Measurements from ENCODE around the gene PADI1.

DNA sequence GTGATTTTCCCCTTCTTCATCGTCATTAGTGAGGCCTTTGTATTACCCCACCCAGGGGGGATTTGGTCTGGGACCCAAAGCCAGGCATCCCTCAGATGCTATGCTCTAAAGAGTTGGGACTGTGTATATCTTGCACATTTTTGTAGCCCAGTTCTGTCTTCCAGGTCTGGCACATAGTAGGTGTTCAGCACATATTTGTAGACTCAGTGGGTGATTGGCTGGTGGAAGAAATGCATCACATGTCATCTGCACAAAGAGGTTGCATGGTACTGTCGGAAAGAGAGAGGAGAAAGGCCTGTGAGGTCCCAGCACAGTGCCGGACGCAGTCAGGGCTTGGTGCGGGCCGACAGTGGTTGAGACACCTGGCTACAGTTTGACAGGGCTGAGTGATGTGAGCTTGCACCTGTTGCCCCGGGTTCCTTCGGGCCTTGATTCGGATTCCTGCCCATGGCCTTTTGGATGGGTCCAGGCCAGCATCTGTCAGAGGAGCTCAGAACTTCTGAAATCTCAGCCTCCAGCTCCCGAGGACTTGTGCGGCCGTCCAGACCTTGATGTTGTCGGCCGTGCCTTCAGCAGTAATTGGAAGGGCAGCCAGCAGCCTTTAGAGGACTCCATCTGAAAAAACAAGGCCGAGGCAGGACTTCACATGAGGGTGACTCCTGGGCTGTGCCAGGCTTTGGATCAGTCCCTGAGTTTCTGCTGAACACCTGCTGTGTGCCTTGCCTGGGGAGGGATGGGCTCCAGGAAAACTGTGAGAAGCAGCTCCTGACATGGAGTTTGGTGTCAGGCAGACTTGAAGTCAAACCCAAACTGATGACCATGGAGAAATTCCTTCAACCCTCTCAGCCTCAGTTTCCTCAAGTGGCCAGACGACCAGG, 40.9 kb upstream of the PADI1 start:
- TF ChIP-seq, protein P1, sequence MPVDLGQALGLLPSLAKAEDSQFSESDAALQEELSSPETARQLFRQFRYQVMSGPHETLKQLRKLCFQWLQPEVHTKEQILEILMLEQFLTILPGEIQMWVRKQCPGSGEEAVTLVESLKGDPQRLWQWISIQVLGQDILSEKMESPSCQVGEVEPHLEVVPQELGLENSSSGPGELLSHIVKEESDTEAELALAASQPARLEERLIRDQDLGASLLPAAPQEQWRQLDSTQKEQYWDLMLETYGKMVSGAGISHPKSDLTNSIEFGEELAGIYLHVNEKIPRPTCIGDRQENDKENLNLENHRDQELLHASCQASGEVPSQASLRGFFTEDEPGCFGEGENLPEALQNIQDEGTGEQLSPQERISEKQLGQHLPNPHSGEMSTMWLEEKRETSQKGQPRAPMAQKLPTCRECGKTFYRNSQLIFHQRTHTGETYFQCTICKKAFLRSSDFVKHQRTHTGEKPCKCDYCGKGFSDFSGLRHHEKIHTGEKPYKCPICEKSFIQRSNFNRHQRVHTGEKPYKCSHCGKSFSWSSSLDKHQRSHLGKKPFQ (tag by site-specific recombination; IDR thresholded peaks at IDR 0.05), result no peak
- TF ChIP-seq ZNF785 (tag by site-specific recombination; IDR thresholded peaks at IDR 0.05) (no peak), ZNF138 (tag by site-specific recombination; IDR thresholded peaks at IDR 0.05; ENCODE audit: borderline replicate concordance) (no peak), EGR2 (tag by site-specific recombination; IDR thresholded peaks at IDR 0.05; ENCODE audit: low read depth) (no peak)
- TF ChIP-seq, protein P2, sequence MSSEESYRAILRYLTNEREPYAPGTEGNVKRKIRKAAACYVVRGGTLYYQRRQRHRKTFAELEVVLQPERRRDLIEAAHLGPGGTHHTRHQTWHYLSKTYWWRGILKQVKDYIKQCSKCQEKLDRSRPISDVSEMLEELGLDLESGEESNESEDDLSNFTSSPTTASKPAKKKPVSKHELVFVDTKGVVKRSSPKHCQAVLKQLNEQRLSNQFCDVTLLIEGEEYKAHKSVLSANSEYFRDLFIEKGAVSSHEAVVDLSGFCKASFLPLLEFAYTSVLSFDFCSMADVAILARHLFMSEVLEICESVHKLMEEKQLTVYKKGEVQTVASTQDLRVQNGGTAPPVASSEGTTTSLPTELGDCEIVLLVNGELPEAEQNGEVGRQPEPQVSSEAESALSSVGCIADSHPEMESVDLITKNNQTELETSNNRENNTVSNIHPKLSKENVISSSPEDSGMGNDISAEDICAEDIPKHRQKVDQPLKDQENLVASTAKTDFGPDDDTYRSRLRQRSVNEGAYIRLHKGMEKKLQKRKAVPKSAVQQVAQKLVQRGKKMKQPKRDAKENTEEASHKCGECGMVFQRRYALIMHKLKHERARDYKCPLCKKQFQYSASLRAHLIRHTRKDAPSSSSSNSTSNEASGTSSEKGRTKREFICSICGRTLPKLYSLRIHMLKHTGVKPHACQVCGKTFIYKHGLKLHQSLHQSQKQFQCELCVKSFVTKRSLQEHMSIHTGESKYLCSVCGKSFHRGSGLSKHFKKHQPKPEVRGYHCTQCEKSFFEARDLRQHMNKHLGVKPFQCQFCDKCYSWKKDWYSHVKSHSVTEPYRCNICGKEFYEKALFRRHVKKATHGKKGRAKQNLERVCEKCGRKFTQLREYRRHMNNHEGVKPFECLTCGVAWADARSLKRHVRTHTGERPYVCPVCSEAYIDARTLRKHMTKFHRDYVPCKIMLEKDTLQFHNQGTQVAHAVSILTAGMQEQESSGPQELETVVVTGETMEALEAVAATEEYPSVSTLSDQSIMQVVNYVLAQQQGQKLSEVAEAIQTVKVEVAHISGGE (tag by site-specific recombination; conservative IDR thresholded peaks at IDR 0.05; ENCODE audit: low read depth), result no peak
- TF ChIP-seq, protein P3, sequence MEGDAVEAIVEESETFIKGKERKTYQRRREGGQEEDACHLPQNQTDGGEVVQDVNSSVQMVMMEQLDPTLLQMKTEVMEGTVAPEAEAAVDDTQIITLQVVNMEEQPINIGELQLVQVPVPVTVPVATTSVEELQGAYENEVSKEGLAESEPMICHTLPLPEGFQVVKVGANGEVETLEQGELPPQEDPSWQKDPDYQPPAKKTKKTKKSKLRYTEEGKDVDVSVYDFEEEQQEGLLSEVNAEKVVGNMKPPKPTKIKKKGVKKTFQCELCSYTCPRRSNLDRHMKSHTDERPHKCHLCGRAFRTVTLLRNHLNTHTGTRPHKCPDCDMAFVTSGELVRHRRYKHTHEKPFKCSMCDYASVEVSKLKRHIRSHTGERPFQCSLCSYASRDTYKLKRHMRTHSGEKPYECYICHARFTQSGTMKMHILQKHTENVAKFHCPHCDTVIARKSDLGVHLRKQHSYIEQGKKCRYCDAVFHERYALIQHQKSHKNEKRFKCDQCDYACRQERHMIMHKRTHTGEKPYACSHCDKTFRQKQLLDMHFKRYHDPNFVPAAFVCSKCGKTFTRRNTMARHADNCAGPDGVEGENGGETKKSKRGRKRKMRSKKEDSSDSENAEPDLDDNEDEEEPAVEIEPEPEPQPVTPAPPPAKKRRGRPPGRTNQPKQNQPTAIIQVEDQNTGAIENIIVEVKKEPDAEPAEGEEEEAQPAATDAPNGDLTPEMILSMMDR (tag by site-specific recombination; IDR thresholded peaks at IDR 0.05), result no peak

All from HEK293 (cell line).